Left ventricle myocardium inferior (tissue), 1 donor: Measurements from ENCODE around the gene GPR37. TPM values are rescaled to one million over a fixed set of nuclear protein-coding genes. Genes with fewer than 3 reads are reported as not detected.

Experiments used
- DNase-seq: peaks from one replicate; pipeline ENCODE4 v3.0.0-alpha.2; 2020
- H3K27ac ChIP-seq: fragments of 200-600 bp; replicated peaks from 2 replicates; pipeline ENCODE4 v1.8.0; 2021
- H3K27me3 ChIP-seq: fragments of 200-600 bp; 2 replicates; pipeline ENCODE4 v1.8.0; 2021; ENCODE audit warnings: low read depth
- H3K36me3 ChIP-seq: fragments of 200-600 bp; 2 replicates; pipeline ENCODE4 v1.8.0; 2021
- H3K4me1 ChIP-seq: fragments of 200-600 bp; 2 replicates; pipeline ENCODE4 v1.8.0; 2021
- H3K4me3 ChIP-seq: fragments of 200-600 bp; 2 replicates; pipeline ENCODE4 v1.8.0; 2021; ENCODE audit warnings: mild to moderate bottlenecking, moderate library complexity
- H3K9me3 ChIP-seq: fragments of 200-600 bp; replicated peaks from 2 replicates; pipeline ENCODE4 v1.8.0; 2021
- CTCF ChIP-seq: fragments of 200-600 bp; IDR thresholded peaks from 2 replicates; pipeline ENCODE4 v1.8.0; 2021; ENCODE audit warnings: antibody characterized with exemption, mild to moderate bottlenecking, borderline replicate concordance
- intact Hi-C: fragments of 100-400 bp; cut with micrococcal nuclease; formaldehyde crosslinking; loops from one replicate; pipeline ENCODE4 v1.11.0; 2022
- long read RNA-seq: library from polyadenylated mRNA; unstranded; transcript quantifications from one replicate; pipeline ENCODE4 v2.0.0, GENCODE V29; 2021
- total RNA-seq: library from RNA; stranded (reverse); fragmentation: NEBNext Ultra II Directional; extraction: Animal tissue kit (Norgen Biotek cat#: 25700); gene quantifications from one replicate; pipeline ENCODE4 v1.2.1, GENCODE V29; 2021
- donor health status: DM: no; HTN: yes; CAD: no; lungs with severe emphysema.

The GPR37 gene, protein sequence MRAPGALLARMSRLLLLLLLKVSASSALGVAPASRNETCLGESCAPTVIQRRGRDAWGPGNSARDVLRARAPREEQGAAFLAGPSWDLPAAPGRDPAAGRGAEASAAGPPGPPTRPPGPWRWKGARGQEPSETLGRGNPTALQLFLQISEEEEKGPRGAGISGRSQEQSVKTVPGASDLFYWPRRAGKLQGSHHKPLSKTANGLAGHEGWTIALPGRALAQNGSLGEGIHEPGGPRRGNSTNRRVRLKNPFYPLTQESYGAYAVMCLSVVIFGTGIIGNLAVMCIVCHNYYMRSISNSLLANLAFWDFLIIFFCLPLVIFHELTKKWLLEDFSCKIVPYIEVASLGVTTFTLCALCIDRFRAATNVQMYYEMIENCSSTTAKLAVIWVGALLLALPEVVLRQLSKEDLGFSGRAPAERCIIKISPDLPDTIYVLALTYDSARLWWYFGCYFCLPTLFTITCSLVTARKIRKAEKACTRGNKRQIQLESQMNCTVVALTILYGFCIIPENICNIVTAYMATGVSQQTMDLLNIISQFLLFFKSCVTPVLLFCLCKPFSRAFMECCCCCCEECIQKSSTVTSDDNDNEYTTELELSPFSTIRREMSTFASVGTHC
- total RNA-seq: not detected
- long read RNA-seq: 0 reads

DNA sequence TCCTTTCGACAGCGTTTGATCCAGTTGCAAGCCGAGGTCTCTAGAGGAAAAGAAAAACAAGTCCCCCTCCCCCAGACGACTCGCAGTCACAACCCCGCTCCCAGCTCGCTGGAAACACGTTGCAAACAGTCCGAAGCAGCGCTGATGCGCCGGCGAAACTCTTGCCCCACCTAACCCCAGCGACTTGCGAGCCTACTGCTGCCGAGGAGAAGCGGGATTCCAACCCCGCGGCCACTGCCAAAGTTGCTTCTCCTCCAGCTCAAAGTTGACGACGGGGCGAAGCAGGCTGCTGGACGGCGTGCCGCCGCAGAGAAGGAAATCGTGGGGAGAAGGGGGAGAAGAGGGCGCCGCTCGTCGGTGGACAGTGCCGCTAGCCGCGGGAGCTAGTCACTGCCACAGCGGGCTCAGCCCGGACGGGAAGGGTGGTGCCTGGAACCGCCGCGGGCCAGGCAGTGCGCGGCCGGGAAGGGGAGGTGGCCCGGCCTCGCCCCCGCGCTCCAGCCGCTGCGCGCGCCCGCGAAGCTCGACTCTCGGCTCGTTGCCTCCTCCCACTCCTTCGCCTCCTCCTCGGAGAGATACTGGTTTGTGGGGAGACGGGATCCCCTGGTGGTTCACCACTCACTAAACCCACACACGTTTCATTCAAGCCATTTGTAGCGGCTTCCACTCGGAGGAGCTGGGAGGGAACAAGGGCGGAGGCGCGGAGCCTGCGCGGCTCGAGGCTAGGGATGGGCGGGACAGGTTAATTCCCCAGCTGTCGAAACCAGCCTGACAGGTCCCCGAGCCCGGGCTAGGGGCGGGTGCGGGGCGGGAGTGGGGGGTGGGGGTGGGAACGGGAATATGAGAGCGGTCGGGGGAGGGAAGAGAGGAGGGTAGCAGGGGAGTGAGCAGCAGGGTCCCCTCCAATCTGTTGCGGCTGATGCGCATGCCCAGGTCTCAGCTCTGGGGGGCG is at the start of gene GPR37:
TSS of gene GPR37 (minus strand) at position 392 of the 952 bp plus-strand sequence. CDS start 816 bp downstream, outside the sequence.
- Histone ChIP-seq H3K4me1 (peaks cover 21% of the 10 kb centered on the region), H3K27me3 (peaks cover 66% of the 10 kb centered on the region), H3K9me3 (no peaks in the 10 kb centered on the region), H3K36me3 (no peaks in the 10 kb centered on the region), H3K27ac (no peak within 1 kb of the TSS), H3K4me3 (peak within 1 kb of the TSS; percentile 67)
- DNase-seq: no peak
- intact Hi-C loops: no loop called here
- no peak for TF ChIP-seq CTCF

GRCh38 chr7:124813994-124814798 is 48.6 kb upstream of the GPR37 start:
- Histone ChIP-seq H3K4me3 (no peak overlapping the region), H3K9me3 (peaks cover 16% of the 10 kb centered on the region), H3K27me3 (no peaks in the 10 kb centered on the region), H3K27ac (no peak overlapping the region), H3K36me3 (no peaks in the 10 kb centered on the region), H3K4me1 (no peaks in the 10 kb centered on the region)
- no peak for DNase-seq
- intact Hi-C loops: no loop called here
- TF ChIP-seq CTCF: no peak

DNA sequence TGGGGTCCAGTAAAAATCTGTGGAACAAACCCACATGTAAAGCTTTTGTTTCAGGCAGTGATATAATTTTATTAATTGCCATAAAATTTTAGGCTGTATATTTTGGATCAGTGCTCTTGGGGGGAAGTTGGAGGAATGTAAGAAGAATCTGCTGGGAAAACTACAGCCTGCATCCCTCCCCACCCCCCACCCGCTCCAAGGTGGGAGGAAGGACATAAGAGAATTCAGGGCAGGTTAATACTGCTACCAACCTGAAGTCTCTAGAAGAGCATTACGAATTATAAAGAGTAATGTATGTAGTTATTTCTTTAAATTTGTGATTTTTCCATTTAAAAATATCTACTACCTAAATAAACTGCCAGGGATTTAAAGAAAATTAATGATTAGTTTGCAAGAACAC is 47.2 kb upstream of the GPR37 start:
- no peak for DNase-seq

GRCh38 chr7:124811341-124811740 is 45.7 kb upstream of the GPR37 start:
- Histone ChIP-seq H3K4me1 (no peaks in the 10 kb centered on the region), H3K4me3 (no peak overlapping the region)
- intact Hi-C loops: no loop called here

More for the DNA sequence above, 47.2 kb upstream of the GPR37 start:
- H3K27me3 ChIP-seq: no peaks in the 10 kb centered on the region
- no peaks in the 10 kb centered on the region for H3K36me3 ChIP-seq
- intact Hi-C loops: no loop called here
- no peak overlapping the region for H3K4me3 ChIP-seq
- TF ChIP-seq CTCF: no peak
- H3K4me1 ChIP-seq: no peaks in the 10 kb centered on the region
- peaks cover 6% of the 10 kb centered on the region for H3K9me3 ChIP-seq
- H3K27ac ChIP-seq: no peak overlapping the region

More at GRCh38 chr7:124811341-124811740, 45.7 kb upstream of the GPR37 start:
- Histone ChIP-seq H3K36me3 (no peaks in the 10 kb centered on the region), H3K27ac (no peak overlapping the region), H3K27me3 (no peaks in the 10 kb centered on the region), H3K9me3 (no peaks in the 10 kb centered on the region)
- DNase-seq: no peak
- no peak for TF ChIP-seq CTCF
